ENCODE results near the gene PRPF6. TPM values are rescaled to one million over a fixed set of nuclear protein-coding genes. Genes with fewer than 3 reads are reported as not detected.

Gene PRPF6
- total RNA-seq, 2 donors from 2014 or later: 42.3 to 52.1 TPM

GRCh38 chr20:64015635-64016034 is 34.7 kb downstream of the PRPF6 start:
- intact Hi-C loops (cut with DNase I): no loop called here
- H3K9me3 ChIP-seq: no peaks in the 10 kb centered on the region
- no peak for ATAC-seq
- H3K27ac ChIP-seq: no peak overlapping the region
- H3K4me1 ChIP-seq: no peaks in the 10 kb centered on the region
- TF ChIP-seq POLR2A (IDR thresholded peaks at IDR 0.05) (no peak), CTCF (IDR thresholded peaks at IDR 0.05) (no peak)
- 81 to 89% methylated on average over 2 of the region's 2 CpGs for WGBS, 2 donors
- peaks cover 8 to 48% of the 10 kb centered on the region in 2 donors for H3K36me3 ChIP-seq (replicated peaks in 1 of 2; ENCODE audit: insufficient read depth in 1 of 2, low read depth in 2 of 2)
- H3K27me3 ChIP-seq: no peaks in the 10 kb centered on the region
- no peak for DNase-seq
- no peak overlapping the region for H3K4me3 ChIP-seq

GRCh38 chr20:64021124-64021975 is 40.4 kb downstream of the PRPF6 start:
- Histone ChIP-seq H3K9me3 (no peaks in the 10 kb centered on the region), H3K4me3 (no peak overlapping the region), H3K4me1 (peaks cover 23% of the 10 kb centered on the region), H3K27ac (no peak overlapping the region), H3K36me3 (replicated peaks in 1 of 2; ENCODE audit: insufficient read depth in 1 of 2, low read depth in 2 of 2) (peaks cover 0 to 46% of the 10 kb centered on the region in 2 donors), H3K27me3 (no peaks in the 10 kb centered on the region)
- ATAC-seq: no peak
- 89 to 91% methylated on average over 32 to 36 of the region's 36 CpGs for WGBS, 2 donors
- intact Hi-C loops (cut with DNase I): no loop called here
- TF ChIP-seq POLR2A (IDR thresholded peaks at IDR 0.05) (no peak), CTCF (IDR thresholded peaks at IDR 0.05) (no peak)
- DNase-seq: no peak

GRCh38 chr20:64022671-64023360 is 41.9 kb downstream of the PRPF6 start:
- Histone ChIP-seq H3K4me3 (no peak overlapping the region), H3K27ac (no peak overlapping the region), H3K9me3 (no peaks in the 10 kb centered on the region), H3K4me1 (peaks cover 23% of the 10 kb centered on the region), H3K27me3 (no peaks in the 10 kb centered on the region), H3K36me3 (replicated peaks in 1 of 2; ENCODE audit: insufficient read depth in 1 of 2, low read depth in 2 of 2) (peaks cover 10 to 49% of the 10 kb centered on the region in 2 donors)
- TF ChIP-seq POLR2A (IDR thresholded peaks at IDR 0.05): no peak
- TF ChIP-seq CTCF (IDR thresholded peaks at IDR 0.05): no peak
- intact Hi-C loops (cut with DNase I): no loop called here
- no peak for ATAC-seq
- 92 to 96% methylated on average over 14 to 17 of the region's 17 CpGs for WGBS, 2 donors
- no peak for DNase-seq

GRCh38 chr20:64023361-64024140 is 42.6 kb downstream of the PRPF6 start:
- intact Hi-C loops (cut with DNase I): no loop called here
- WGBS, 2 donors: 75 to 88% methylated on average over 11 to 15 of the region's 15 CpGs
- no peaks in the 10 kb centered on the region for H3K9me3 ChIP-seq
- peaks cover 23% of the 10 kb centered on the region for H3K4me1 ChIP-seq
- ATAC-seq (no peak), DNase-seq (no peak)
- peaks cover 11 to 47% of the 10 kb centered on the region in 2 donors for H3K36me3 ChIP-seq (replicated peaks in 1 of 2; ENCODE audit: insufficient read depth in 1 of 2, low read depth in 2 of 2)
- no peak for TF ChIP-seq CTCF (IDR thresholded peaks at IDR 0.05)
- no peak for TF ChIP-seq POLR2A (IDR thresholded peaks at IDR 0.05)
- H3K4me3 ChIP-seq: no peak overlapping the region
- no peaks in the 10 kb centered on the region for H3K27me3 ChIP-seq
- peak overlapping the region in 2 of 4 donors; percentile 22 to 27 for H3K27ac ChIP-seq

Data from body of pancreas (tissue), 4 donors.